ENCODE results near the gene GPC6. TPM values are rescaled to one million over a fixed set of nuclear protein-coding genes. Genes with fewer than 3 reads are reported as not detected.

Gene GPC6
- total RNA-seq, 2 donors from 2014 or later: 3.4 to 5.3 TPM

DNA sequence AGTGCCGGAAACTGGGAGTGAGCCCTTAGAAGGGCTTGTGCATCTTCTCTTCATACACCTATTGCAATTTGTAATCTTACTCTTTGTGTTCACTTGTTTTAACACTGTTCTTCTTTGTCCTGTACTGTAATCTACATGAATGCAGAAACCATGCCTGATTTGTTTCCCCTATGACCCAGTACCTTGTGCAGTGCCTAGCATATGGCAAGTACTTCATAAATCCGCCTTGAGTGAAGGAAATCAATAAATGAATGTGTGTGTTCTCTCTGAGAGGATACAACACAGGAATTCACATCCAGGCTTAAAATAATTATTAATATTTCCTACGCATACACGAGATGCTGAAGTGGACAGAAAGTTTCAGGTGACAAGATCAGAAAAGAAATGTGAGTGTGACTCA is 172.6 kb downstream of the GPC6 start:
- 79% methylated on average over 4 of the region's 4 CpGs for WGBS
- TF ChIP-seq POLR2AphosphoS5 (IDR thresholded peaks at IDR 0.05): no peak
- H3K27me3 ChIP-seq (replicated peaks; ENCODE audit: insufficient read depth): no peaks in the 10 kb centered on the region
- no peak overlapping the region for H3K4me3 ChIP-seq
- H3K4me1 ChIP-seq (replicated peaks): no peaks in the 10 kb centered on the region
- H3K36me3 ChIP-seq: no peaks in the 10 kb centered on the region
- H3K27ac ChIP-seq: no peak overlapping the region
- intact Hi-C loops (cut with DNase I): no loop called here
- DNase-seq (ENCODE audit: low spot score): no peak
- H3K9me3 ChIP-seq: no peaks in the 10 kb centered on the region

- no peak for TF ChIP-seq CTCF (IDR thresholded peaks at IDR 0.05)
- no peak for TF ChIP-seq POLR2A (IDR thresholded peaks at IDR 0.05)
- TF ChIP-seq POLR2AphosphoS5 (IDR thresholded peaks at IDR 0.05): no peak
- Histone ChIP-seq H3K27me3 (replicated peaks; ENCODE audit: insufficient read depth) (no peaks in the 10 kb centered on the region), H3K27ac (no peak overlapping the region), H3K36me3 (no peaks in the 10 kb centered on the region), H3K4me1 (replicated peaks) (no peaks in the 10 kb centered on the region), H3K9me3 (no peaks in the 10 kb centered on the region), H3K4me3 (no peak overlapping the region)
- 94% methylated on average over 2 of the region's 2 CpGs for WGBS
- DNase-seq (ENCODE audit: low spot score): no peak
- intact Hi-C loops (cut with DNase I): no loop called here
Measured at GRCh38 chr13:93406136-93406535, 179.5 kb downstream of the GPC6 start.

DNA sequence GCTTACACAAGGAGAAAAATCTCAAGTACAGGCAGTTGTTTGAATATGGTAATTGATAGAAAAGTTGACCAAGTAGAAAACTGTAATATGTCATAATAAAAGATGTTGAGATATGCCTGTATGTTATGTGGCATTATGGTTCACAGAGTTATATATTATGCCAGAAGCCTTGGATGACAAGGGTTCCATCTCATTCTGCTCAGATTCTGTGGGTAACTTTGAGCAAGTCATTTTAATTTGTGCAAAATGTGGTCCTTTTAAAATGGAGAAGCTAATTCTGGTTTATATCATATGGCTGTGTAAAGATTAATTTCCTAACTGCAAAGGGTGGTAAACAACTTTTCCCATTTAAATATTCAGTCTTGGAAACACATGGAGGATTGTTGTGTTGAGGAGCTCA is 180.9 kb downstream of the GPC6 start:
- no peak for TF ChIP-seq POLR2AphosphoS5 (IDR thresholded peaks at IDR 0.05)
- no peak for TF ChIP-seq POLR2A (IDR thresholded peaks at IDR 0.05)
- TF ChIP-seq CTCF (IDR thresholded peaks at IDR 0.05): no peak
- no peak for DNase-seq (ENCODE audit: low spot score)
- Histone ChIP-seq H3K4me3 (no peak overlapping the region), H3K27me3 (replicated peaks; ENCODE audit: insufficient read depth) (no peaks in the 10 kb centered on the region), H3K9me3 (no peaks in the 10 kb centered on the region), H3K4me1 (replicated peaks) (no peaks in the 10 kb centered on the region), H3K27ac (no peak overlapping the region), H3K36me3 (no peaks in the 10 kb centered on the region)
- intact Hi-C loops (cut with DNase I): no loop called here

GRCh38 chr13:93409001-93409400 is 182.4 kb downstream of the GPC6 start:
- H3K36me3 ChIP-seq: no peaks in the 10 kb centered on the region
- no peak overlapping the region for H3K4me3 ChIP-seq
- H3K4me1 ChIP-seq (replicated peaks): no peaks in the 10 kb centered on the region
- no peak overlapping the region for H3K27ac ChIP-seq
- no peak for DNase-seq (ENCODE audit: low spot score)
- TF ChIP-seq POLR2AphosphoS5 (IDR thresholded peaks at IDR 0.05) (no peak), POLR2A (IDR thresholded peaks at IDR 0.05) (no peak), CTCF (IDR thresholded peaks at IDR 0.05) (no peak)
- H3K9me3 ChIP-seq: no peaks in the 10 kb centered on the region
- intact Hi-C loops (cut with DNase I): no loop called here
- WGBS: 92% methylated on average over 3 of the region's 3 CpGs
- no peaks in the 10 kb centered on the region for H3K27me3 ChIP-seq (replicated peaks; ENCODE audit: insufficient read depth)

GRCh38 chr13:93409816-93410215 is 183.2 kb downstream of the GPC6 start:
- no peaks in the 10 kb centered on the region for H3K27me3 ChIP-seq (replicated peaks; ENCODE audit: insufficient read depth)
- intact Hi-C loops (cut with DNase I): no loop called here
- H3K9me3 ChIP-seq: no peaks in the 10 kb centered on the region
- no peak for TF ChIP-seq CTCF (IDR thresholded peaks at IDR 0.05)
- H3K4me1 ChIP-seq (replicated peaks): no peaks in the 10 kb centered on the region
- no peak overlapping the region for H3K27ac ChIP-seq
- DNase-seq (ENCODE audit: low spot score): no peak
- no peaks in the 10 kb centered on the region for H3K36me3 ChIP-seq
- no peak overlapping the region for H3K4me3 ChIP-seq
